Measurements from ENCODE around the gene TTI1. TPM values are rescaled to one million over a fixed set of nuclear protein-coding genes. Genes with fewer than 3 reads are reported as not detected.

TTI1 gene
- 54.0 and 57.0 TPM in 2 replicates for total RNA-seq (2022)
- percentile 93 among the genes with signal in this experiment for Bru-seq, nascent RNA
- percentile 83 among the genes with signal in this experiment for BruChase-seq, experiment 1, labeled RNA remaining after a 6-hour chase
- percentile 90 among the genes with signal in this experiment for BruChase-seq, experiment 2, labeled RNA remaining after a 2-hour chase
- long read RNA-seq, transcript TTI1-201 (8 exons, 3,825 nt): major isoform, 54 of 76 reads
- long read RNA-seq, partial matches to known transcripts: 5 of 76 reads
- long read RNA-seq, other reads (novel, unspliced or antisense): 13 of 76 reads

- no TSS peak for BruUV-seq (replicated peaks)
- H3K4me3 Mint-ChIP-seq (ENCODE audit: low read depth, unreplicated experiment): peak within 1 kb of the TSS; percentile 78
- no peaks in the 10 kb centered on the region for H3K27me3 Mint-ChIP-seq (ENCODE audit: unreplicated experiment)
- H3K9me3 Mint-ChIP-seq (ENCODE audit: low read depth, unreplicated experiment): no peaks in the 10 kb centered on the region
- peaks cover 61% of the 10 kb centered on the region for H3K4me1 Mint-ChIP-seq (ENCODE audit: low read depth, unreplicated experiment)
- intact Hi-C loops (cut with micrococcal nuclease; ENCODE audit: unreplicated experiment): no loop called here
- H3K36me3 Mint-ChIP-seq (ENCODE audit: insufficient read depth, unreplicated experiment): peaks cover 46% of the 10 kb centered on the region
- TF ChIP-seq CTCF (IDR thresholded peaks at IDR 0.05; ENCODE audit: unreplicated experiment): no peak
- peak; percentile 95 for DNase-seq
- CTCF ChIA-PET: interaction anchor here (0.5 to 1.3 kb wide), 5 partner anchors 11 to 243 kb away, joined by 3 to 5 read pairs (median 3); no protein-coding TSS in a partner anchor
- H3K27ac Mint-ChIP-seq (ENCODE audit: unreplicated experiment): peak within 1 kb of the TSS; percentile 72
These were observed at the start of gene TTI1, which contains the start of gene RPRD1B for GRCh38 chr20:38033330-38034107. TTI1 (minus strand) TSS chr20:38033456; CDS start chr20:38013816, 19,640 bp downstream. RPRD1B (plus strand) TSS chr20:38033746; CDS start chr20:38033948, 202 bp downstream.

DNA sequence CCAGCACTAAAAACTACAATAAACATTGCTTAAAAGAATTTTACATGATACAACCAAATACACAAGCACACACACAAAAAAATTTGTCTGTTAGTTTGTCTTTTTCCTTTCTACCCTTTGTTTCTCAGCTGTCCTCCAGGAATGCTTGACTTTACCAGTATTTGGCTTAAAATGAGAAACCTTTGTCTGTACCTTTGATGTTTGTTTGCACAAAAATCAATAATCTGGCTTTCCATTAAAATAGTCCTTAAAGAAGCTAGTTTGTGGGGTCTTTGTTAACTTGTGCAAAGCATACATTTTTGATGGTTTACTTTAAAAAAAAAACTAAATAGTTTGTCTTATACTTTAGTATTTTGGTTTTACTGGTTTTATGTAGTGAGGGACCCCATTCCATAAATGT lies 49.6 kb upstream of the TTI1 start:
- no TSS peak for BruUV-seq (replicated peaks)
- H3K4me1 Mint-ChIP-seq (ENCODE audit: low read depth, unreplicated experiment): peaks cover 13% of the 10 kb centered on the region
- H3K27me3 Mint-ChIP-seq (ENCODE audit: unreplicated experiment): no peaks in the 10 kb centered on the region
- DNase-seq: no peak
- CTCF ChIA-PET: interaction anchor here (1.0 to 1.4 kb wide), 3 partner anchors 10 to 31 kb away, joined by 3 to 8 read pairs (median 3); no protein-coding TSS in a partner anchor
- no peaks in the 10 kb centered on the region for H3K9me3 Mint-ChIP-seq (ENCODE audit: low read depth, unreplicated experiment)
- TF ChIP-seq CTCF (IDR thresholded peaks at IDR 0.05; ENCODE audit: unreplicated experiment): no peak
- peaks cover 30% of the 10 kb centered on the region for H3K36me3 Mint-ChIP-seq (ENCODE audit: insufficient read depth, unreplicated experiment)
- H3K4me3 Mint-ChIP-seq (ENCODE audit: low read depth, unreplicated experiment): no peak overlapping the region
- intact Hi-C loops (cut with micrococcal nuclease; ENCODE audit: unreplicated experiment): no loop called here
- H3K27ac Mint-ChIP-seq (ENCODE audit: unreplicated experiment): no peak overlapping the region

- Mint-ChIP-seq H3K27ac (ENCODE audit: unreplicated experiment) (no peak overlapping the region), H3K4me3 (ENCODE audit: low read depth, unreplicated experiment) (no peak overlapping the region), H3K4me1 (ENCODE audit: low read depth, unreplicated experiment) (peaks cover 13% of the 10 kb centered on the region), H3K36me3 (ENCODE audit: insufficient read depth, unreplicated experiment) (peaks cover 34% of the 10 kb centered on the region), H3K27me3 (ENCODE audit: unreplicated experiment) (no peaks in the 10 kb centered on the region), H3K9me3 (ENCODE audit: low read depth, unreplicated experiment) (no peaks in the 10 kb centered on the region)
- BruUV-seq (replicated peaks): no TSS peak
- intact Hi-C loops (cut with micrococcal nuclease; ENCODE audit: unreplicated experiment): no loop called here
- TF ChIP-seq CTCF (IDR thresholded peaks at IDR 0.05; ENCODE audit: unreplicated experiment): no peak
- DNase-seq: no peak
- CTCF ChIA-PET: interaction anchor here (1.4 kb wide), 1 partner anchor 139 kb away, joined by 3 read pairs; no protein-coding TSS in a partner anchor
These were observed 48.3 kb upstream of the TTI1 start for GRCh38 chr20:38081575-38081974.

DNA sequence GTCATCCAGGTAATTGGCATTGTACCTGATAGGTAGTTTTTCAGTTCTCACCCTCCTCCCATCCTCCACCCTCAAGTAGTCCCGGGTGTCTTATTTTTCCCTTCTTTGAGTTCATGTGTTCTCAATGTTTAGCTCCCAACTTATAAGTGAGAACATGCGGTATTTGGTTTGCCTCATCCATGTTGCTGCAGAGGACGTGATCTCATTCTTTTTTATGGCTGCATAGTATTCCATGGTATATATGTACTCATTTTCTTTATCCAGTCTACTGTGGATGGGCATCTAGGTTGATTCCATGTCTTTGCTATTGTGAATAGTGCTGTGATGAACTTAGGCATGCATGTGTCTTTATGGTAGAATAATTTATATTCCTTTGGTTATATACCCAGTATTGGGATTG lies 46.1 kb upstream of the TTI1 start:
- no TSS peak for BruUV-seq (replicated peaks)
- intact Hi-C loops (cut with micrococcal nuclease; ENCODE audit: unreplicated experiment): no loop called here
- Mint-ChIP-seq H3K27me3 (ENCODE audit: unreplicated experiment) (no peaks in the 10 kb centered on the region), H3K4me3 (ENCODE audit: low read depth, unreplicated experiment) (no peak overlapping the region), H3K36me3 (ENCODE audit: insufficient read depth, unreplicated experiment) (peaks cover 28% of the 10 kb centered on the region), H3K4me1 (ENCODE audit: low read depth, unreplicated experiment) (peaks cover 25% of the 10 kb centered on the region), H3K9me3 (ENCODE audit: low read depth, unreplicated experiment) (no peaks in the 10 kb centered on the region), H3K27ac (ENCODE audit: unreplicated experiment) (no peak overlapping the region)
- CTCF ChIA-PET: no interaction called here
- TF ChIP-seq CTCF (IDR thresholded peaks at IDR 0.05; ENCODE audit: unreplicated experiment): no peak
- DNase-seq: no peak
